Medulla oblongata (tissue), 1 donor: ENCODE results near the gene F7.

Source experiments
- DNase-seq: peaks from one replicate; pipeline ENCODE4 v3.0.0-alpha.2; 2015; ENCODE audit errors: extremely low spot score

F7 gene

DNA sequence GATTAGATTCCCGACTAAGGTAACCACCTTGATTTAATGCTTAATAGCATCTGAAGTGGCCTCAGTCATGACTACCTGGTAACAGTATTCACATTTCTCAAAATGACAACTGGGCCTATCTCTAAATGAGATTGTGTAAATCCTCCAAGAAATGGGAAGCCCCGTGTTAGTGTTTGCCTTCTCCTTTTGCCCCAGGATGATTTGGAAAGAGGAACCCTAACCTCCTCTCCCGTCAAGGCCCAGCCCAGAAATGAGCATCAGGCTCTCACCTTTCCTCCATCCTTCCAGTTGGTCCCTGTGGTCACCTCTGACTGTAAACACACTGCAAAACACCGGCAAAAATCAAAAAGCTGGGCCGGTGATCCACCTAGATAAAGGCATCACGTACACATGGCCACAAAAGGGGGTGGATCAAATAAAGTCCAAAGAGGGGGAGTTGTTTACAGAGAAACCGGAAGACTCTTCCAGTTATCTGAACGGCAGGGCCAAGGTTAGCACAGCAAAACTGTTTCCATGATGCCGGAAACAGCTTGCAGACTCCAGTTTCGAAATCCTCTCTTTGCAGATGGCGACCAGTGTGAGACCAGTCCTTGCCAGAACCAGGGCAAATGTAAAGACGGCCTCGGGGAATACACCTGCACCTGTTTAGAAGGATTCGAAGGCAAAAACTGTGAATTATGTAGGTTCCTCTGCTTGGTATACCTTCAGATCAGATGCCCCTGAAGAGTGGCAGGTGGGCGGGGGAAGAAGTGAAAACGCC lies 33.4 kb downstream of the F7 start:
- DNase-seq = no peak

DNA sequence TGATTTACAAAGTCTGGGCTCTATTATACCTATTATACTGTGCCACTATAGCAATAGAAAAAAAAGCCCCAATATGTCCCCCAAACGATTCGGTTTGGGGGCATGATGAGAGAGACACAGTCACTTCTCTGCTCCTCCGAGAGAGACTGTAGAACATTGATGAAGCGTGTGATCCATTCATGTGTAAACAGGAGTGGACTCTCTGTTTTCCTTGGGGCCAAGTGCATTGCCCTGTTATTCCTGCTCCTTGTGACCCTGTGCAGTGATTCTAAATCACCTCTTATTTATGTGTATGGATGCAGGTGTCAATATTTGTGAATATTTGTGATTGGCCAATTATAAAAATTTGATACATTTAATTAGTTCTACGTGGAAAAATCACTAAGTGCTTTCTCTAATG lies 34.0 kb downstream of the F7 start:
- DNase-seq = no peak

DNA sequence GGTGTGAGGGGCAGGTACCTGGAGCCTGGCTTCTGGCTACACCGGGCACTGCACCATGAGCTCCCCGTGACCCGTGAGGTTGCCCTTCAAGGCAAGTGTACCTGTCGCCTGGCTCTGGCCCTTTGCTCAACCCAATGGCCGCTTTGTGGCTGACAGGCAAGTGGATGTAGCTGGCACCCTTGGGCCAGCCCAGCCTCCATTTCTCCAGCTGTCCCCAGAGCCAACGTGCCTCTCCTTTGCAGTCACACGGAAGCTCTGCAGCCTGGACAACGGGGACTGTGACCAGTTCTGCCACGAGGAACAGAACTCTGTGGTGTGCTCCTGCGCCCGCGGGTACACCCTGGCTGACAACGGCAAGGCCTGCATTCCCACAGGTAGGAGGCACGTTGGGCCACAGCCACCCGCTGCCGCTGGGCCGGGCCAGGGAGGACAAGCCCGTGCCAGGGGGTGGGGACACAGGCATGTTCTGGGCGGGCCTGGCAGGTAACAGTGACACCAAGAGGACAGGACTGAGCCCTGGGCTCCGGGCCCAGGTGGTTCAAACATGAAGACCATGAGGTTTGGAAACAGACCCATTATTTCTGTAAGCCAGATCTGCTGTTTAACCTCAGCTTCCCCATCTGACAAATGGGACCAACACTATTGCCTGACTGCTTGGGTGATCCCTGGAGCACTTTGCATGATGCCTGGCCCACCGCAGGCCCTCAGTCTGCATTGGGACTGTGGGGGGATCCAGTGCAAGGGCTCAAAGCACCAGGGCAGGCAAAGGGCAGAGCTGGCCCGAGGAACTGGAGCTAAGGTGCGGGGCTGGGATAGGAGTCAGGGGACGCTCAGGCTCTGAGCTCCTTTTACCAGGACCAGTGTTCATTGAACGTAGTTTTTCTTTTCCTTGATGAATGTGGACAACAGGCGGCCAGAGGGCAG lies 35.3 kb downstream of the F7 start:
- DNase-seq = no peak

GRCh38 chr13:113141601-113141970 lies 36.0 kb downstream of the F7 start:
- DNase-seq = no peak

DNA sequence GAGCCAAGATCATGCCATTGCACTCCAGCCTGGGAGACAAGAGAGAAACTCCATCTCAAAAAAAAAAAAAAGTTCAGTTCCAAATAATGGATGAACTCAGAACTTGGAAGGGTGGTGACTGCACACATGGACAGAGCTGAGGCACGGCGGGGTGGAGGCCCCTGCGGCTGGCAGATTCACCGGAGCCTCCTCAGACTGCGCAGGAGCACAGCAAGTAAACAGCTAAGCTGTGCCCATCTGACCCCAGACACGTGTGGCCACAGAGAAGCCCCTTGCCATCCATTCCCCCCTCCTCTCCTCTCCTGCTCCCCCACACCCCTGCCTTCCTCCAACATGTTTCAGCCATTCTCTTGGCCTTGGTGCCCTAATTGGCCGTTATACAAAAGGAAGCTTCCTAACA lies 37.3 kb downstream of the F7 start:
- DNase-seq = no peak

DNA sequence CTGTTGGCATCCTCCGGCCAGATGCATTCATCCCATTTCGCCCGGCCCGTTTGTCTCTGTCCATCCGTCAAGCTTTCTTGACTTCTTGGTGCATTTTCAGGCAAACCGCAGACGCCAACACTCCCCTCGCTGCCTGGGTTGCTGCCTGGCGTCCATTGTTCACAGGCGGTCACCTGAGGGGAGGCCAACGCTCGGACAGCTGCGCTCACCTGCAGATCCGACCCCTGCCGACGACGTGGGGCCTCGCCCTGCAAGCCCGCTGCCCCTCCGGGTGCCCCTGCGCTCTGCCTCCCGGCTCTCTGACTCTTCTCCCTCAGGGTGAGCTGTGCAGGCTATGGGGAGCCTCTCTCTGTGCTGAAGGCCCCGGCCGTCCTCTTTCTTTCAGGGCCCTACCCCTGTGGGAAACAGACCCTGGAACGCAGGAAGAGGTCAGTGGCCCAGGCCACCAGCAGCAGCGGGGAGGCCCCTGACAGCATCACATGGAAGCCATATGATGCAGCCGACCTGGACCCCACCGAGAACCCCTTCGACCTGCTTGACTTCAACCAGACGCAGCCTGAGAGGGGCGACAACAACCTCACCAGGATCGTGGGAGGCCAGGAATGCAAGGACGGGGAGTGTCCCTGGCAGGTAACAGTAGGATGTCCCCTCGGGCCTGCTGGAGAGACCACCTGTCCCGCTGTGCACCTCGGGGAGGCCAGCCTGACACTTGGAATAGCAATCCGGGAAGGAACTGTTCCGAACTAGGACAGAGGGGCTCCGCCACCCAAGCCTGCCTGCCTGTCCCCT lies 38.1 kb downstream of the F7 start:
- DNase-seq = no peak

DNA sequence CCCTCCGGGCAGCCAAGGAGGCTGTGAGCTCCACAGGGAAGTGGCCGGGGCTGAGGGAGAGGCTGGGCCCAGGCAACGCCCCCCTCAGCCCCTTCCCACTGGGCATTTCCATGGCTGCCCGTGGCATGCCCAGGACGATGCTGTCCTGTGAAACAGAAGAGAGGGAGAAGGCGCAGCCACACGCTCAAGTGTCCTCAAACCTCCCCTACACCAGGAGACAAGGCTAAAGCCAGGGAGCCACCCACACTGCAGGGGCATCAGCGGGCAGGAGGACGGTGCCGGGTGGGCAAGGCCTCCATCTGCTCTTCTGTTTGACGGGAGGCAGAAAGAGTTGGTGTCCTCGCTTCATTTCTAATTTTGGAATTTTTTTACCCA lies 38.7 kb downstream of the F7 start:
- DNase-seq = no peak

- DNase-seq = no peak
Observed at GRCh38 chr13:113145496-113145895, 39.9 kb downstream of the F7 start.

DNA sequence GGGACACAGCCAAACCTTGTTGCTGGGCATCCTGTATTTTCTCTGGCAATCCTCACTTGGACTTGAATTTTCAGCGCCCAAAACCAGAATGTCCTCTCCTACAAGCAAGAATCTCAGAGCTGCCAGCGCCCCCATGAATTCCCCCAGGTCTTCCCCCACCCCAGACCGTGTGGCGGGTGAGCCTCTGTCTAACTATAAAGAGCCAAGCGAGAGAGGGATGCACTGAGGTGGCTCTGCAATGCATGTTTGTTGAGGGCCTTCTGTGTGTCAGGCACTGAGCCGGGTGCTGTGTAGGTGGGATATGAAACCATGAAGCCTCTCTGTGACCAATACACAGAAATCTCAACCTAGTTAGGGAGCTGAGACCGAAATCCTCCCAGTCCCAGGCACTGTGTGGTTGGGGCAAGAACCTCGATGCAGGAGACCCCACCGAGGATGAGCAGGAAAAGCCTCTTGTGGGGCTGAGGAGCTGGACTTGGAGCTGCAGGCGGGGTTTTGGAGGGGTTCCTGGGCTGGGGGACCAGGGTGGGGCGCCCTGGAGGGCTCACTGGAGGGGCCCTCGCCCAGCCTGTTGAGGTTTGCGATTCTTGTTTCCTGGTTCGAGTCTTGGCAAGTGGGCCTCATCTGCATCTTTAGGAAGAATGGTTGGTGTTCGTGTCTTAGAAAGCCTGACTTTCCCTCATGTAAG lies 40.5 kb downstream of the F7 start:
- no peak for DNase-seq

DNA sequence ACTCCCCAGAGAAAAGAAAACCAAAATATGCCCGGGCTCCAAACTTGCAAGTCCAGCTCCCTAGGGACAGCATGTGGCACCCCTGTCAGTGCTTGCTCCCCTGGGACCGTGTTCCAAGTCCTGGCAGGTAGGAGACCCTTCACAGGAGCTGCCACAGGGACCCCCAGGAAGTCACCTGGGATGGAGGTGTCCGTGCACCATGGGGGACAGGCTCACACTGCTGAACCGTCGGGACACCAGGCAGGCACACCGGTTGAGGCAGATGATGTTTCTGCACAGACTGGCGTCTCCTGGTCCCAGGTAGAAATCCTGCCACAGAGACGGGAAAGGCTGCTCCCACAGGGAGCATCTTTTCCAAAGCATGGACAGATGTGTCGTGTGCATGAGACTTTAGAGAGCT lies 41.2 kb downstream of the F7 start:
- DNase-seq = no peak

DNA sequence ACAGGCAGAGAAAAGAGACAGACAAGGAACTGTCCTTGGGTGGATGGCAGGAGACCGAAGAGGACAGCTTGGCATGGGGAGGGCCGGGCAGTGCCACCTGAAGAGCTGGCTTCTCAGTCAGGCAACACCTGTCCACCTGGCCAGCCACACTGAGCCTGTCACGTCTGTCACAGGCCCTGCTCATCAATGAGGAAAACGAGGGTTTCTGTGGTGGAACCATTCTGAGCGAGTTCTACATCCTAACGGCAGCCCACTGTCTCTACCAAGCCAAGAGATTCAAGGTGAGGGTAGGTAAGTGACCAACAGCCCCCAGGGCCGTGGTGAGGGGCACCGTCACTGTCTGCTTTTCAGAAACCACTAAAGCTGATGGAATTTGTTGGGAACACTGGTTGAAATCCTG lies 41.6 kb downstream of the F7 start:
- no peak for DNase-seq

GRCh38 chr13:113148407-113148806 lies 42.8 kb downstream of the F7 start:
- no peak for DNase-seq

- DNase-seq = no peak
Observed at GRCh38 chr13:113148940-113149503, 43.4 kb downstream of the F7 start.

- no peak for DNase-seq
Observed at GRCh38 chr13:113149711-113150549, 44.3 kb downstream of the F7 start.

DNA sequence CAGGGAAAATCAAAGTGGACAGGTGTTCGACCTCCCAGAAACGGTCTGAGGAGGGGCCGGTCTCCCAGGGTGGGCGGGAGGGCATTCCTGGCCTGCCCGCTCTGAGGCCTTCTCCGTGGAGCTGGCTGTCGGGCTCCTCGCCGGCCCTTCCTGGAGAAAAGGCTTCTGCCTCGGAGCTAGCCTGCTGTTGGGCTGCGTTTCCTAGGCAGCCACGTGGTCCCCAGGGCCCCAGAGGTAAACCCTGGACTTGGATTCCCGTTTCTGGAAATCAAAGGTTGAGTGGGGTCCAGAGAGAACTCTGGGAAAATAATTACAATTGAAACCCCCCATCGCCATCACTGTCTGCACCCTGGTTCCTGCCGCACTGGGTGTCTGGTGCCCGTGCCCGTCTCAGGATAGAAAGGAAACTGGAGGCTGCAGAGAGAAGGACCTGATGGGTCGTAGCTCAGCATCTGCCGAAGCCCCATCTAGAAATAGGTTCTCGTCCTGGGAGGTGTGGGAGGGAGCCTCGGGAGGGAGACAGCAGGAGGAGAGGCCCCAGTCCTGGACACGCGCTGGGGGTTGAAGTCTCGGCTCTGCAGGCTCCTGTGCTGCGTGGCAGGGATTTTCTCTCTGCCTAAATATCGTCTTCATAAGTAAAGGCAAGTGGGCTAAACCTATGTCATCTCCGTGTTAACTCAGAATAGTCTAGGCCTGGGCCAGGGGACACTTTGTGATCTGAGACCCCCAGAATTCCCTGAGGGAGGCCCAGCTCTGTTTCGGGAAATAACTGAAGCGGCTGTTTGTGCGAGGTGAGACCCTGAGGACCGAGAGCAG lies 45.2 kb downstream of the F7 start:
- no peak for DNase-seq

DNA sequence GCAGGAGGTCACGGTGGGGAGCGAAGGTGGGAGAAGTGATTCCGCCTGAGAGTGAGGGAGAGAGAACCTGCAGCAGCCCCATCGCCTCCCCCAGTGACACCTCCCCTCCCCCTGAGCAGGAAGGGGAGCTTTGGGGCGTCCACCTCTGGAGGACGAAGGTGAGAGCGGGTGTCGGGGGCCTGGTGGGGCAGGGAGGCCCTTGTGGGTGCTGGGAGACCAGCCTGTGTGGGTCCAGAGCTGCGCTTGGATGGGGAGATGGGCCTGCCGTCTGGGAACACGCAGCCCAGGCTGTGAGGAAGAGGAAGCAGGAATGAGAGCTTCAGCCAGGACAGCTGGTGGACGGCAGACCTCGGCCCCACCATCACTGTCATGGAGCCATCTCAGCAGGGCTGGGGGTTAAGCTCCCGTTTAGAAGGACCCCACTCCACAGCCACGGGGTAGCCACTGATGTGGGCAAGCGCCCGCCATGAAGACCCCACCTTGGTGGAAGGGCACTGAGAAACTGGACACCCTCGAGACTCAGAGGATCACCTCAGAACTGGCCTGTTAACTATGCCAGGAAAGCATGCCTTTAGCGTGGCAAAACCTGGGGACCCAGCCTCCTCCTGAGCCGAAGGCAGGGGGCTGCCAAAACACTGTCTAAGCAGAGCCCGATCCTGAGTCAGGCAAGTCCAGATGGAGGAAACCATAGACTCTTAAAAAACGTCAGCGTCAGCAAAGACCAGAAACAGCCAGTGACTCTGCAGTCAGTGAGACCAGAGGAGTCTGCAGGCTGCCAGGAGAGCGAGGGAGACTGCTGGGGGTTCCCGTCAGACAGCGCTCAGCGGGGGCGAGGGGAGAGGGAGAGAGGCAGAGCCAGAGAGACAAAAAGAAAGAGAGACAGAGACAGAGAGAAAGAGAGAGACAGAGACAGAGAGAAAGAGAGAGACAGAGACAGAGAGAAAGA lies 46.4 kb downstream of the F7 start:
- DNase-seq = peak; percentile 51

DNA sequence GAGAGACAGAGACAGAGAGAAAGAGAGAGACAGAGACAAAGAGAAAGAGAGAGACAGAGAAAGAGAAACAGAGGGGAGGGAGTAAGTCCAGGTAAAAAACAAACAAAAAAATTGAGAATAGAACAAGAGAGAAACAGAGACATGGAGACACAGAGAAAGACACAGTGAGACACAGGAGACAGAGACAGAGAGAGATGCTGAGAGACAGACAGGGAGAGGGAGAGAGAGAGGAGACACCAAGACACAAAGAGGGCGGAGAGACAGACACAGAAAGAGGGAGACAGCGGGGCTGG lies 47.0 kb downstream of the F7 start:
- DNase-seq = no peak

GRCh38 chr13:113152984-113153809 lies 47.6 kb downstream of the F7 start:
- DNase-seq = peak; percentile 21
